PC-3 (cell line): ENCODE measurements around the gene RPL19. TPM values are rescaled to one million over a fixed set of nuclear protein-coding genes. Genes with fewer than 3 reads are reported as not detected.

ENCODE experiments used
- ATAC-seq: fragments of 200-7000 bp; cut with Tn5 transposase; 2 replicates; pipeline ENCODE4 v1.9.1; 2020; ENCODE audit warnings: mild to moderate bottlenecking, moderate library complexity
- BruUV-seq: library from RNA; stranded (reverse); fragments of 400-500 nt; replicated peaks from 2 replicates; lab custom pipeline; 2021; lab: Mats Ljungman, UMichigan
- CTCF ChIA-PET: fragments of 300-600 bp; sonication (Branson Sonifier 250); formaldehyde crosslinking; loops from one replicate; lab custom pipeline; 2022; ENCODE audit warnings: antibody characterized with exemption; lab: Charles Lee
- POLR2A ChIA-PET: fragments of 300-600 bp; sonication (Branson Sonifier 250); formaldehyde crosslinking; loops from one replicate; lab custom pipeline; 2022; ENCODE audit warnings: antibody characterized with exemption; ENCODE audit not compliant: unreplicated experiment; lab: Charles Lee
- DNase-seq: peaks from one replicate; pipeline ENCODE4 v3.0.0-alpha.2; 2015
- H2AFZ ChIP-seq: fragments of 300-600 bp; sonication (generic); 2 replicates; pipeline ENCODE4 v1.6.0; 2016; ENCODE audit warnings: antibody characterized with exemption, low read length
- H3F3A ChIP-seq: fragments of 300-600 bp; sonication (generic); one replicate; pipeline ENCODE4 v1.6.0; 2017; ENCODE audit warnings: antibody characterized with exemption, low read length, control low read depth, mild to moderate bottlenecking; ENCODE audit not compliant: unreplicated experiment
- H3K27ac ChIP-seq: fragments of 300-600 bp; sonication (generic); 2 replicates; pipeline ENCODE4 v1.5.1; 2016; ENCODE audit warnings: mild to moderate bottlenecking, low read length
- H3K27me3 ChIP-seq: fragments of 300-600 bp; sonication (generic); 2 replicates; pipeline ENCODE4 v1.6.1; 2016; ENCODE audit warnings: low read length, mixed read lengths
- H3K36me3 ChIP-seq: fragments of 300-600 bp; sonication (generic); 2 replicates; pipeline ENCODE4 v1.6.1; 2016; ENCODE audit warnings: low read depth, mixed run types, low read length, mixed read lengths
- H3K4me1 ChIP-seq: fragments of 300-600 bp; sonication (generic); 2 replicates; pipeline ENCODE4 v1.5.1; 2016; ENCODE audit warnings: low read length; ENCODE audit not compliant: insufficient read depth
- H3K4me2 ChIP-seq: fragments of 300-600 bp; sonication (generic); 2 replicates; pipeline ENCODE4 v1.6.0; 2016; ENCODE audit warnings: low read length
- H3K4me3 ChIP-seq: fragments of 300-600 bp; sonication (generic); 2 replicates; pipeline ENCODE4 v1.5.1; 2016; ENCODE audit warnings: mild to moderate bottlenecking, low read length, mixed read lengths
- H3K79me2 ChIP-seq: fragments of 300-600 bp; sonication (generic); 2 replicates; pipeline ENCODE4 v1.6.1; 2017; ENCODE audit warnings: low read length, mixed read lengths
- H3K9ac ChIP-seq: fragments of 300-600 bp; sonication (generic); 2 replicates; pipeline ENCODE4 v1.6.0; 2016; ENCODE audit warnings: mild to moderate bottlenecking, low read length
- H3K9me2 ChIP-seq: fragments of 300-600 bp; sonication (generic); replicated peaks from 2 replicates; pipeline ENCODE4 v1.6.1; 2016; ENCODE audit warnings: mixed run types, low read length, mixed read lengths
- H3K9me3 ChIP-seq: fragments of 300-600 bp; sonication (generic); 2 replicates; pipeline ENCODE4 v1.6.1; 2016; ENCODE audit warnings: low read length, mixed read lengths
- H4K20me1 ChIP-seq: fragments of 300-600 bp; sonication (generic); 2 replicates; pipeline ENCODE4 v1.6.1; 2016; ENCODE audit warnings: low read length, mixed read lengths
- CTCF ChIP-seq: fragments of 300-600 bp; sonication (generic); conservative IDR thresholded peaks from 2 replicates; pipeline ENCODE4 v1.5.1; 2017; ENCODE audit warnings: antibody characterized with exemption, low read depth, mild to moderate bottlenecking, low read length
- EZH2 ChIP-seq: fragments of 300-600 bp; sonication (generic); IDR thresholded peaks from one replicate; pipeline ENCODE4 v1.6.1; 2017; ENCODE audit warnings: antibody characterized with exemption, mild to moderate bottlenecking, low read length; ENCODE audit not compliant: unreplicated experiment
- EZH2phosphoT487 ChIP-seq: fragments of 300-600 bp; sonication (generic); IDR thresholded peaks from 2 replicates; pipeline ENCODE4 v1.6.1; 2018; ENCODE audit warnings: mild to moderate bottlenecking, antibody characterized with exemption, low read length, borderline replicate concordance
- intact Hi-C: fragments of 100-400 bp; cut with micrococcal nuclease; formaldehyde crosslinking; loops from 2 replicates; pipeline ENCODE4 v1.9.0; 2023
- total RNA-seq: library from RNA; depleted of rRNA; stranded (reverse); fragments of >200 nt; gene quantifications from 2 replicates; pipeline ENCODE4 v1.2.3, GENCODE V29; 2014

Gene RPL19
- total RNA-seq, 1 experiment from 2014 or later = 2,509 TPM

DNA sequence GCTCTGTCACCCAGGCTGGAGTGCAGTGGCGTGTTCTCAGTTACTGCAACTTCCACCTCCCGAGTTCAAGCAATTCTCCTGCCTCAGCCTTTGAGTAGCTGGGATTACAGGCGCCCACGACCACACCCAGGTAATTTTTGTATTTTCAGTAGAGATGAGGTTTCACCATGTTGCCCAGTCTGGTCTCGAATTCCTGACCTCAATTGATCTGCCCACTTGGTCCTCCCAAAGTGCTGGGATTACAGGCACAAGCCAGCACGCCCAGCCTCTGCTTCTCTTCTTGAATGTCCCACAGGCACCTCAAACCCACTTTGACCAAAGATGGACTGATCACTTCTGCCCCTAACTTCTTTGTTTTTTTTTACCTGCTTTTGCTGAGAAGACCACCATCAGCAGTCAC, 29.5 kb upstream of the RPL19 start:
- no peaks in the 10 kb centered on the region for H3K79me2 ChIP-seq
- no peaks in the 10 kb centered on the region for H3F3A ChIP-seq
- H3K27me3 ChIP-seq = no peaks in the 10 kb centered on the region
- no peaks in the 10 kb centered on the region for H3K9me3 ChIP-seq
- no peak overlapping the region for H3K27ac ChIP-seq
- no peak overlapping the region for H3K4me2 ChIP-seq
- no peaks in the 10 kb centered on the region for H3K9me2 ChIP-seq
- no peak overlapping the region for H2AFZ ChIP-seq
- ATAC-seq = no peak
- DNase-seq = no peak
- POLR2A ChIA-PET = no interaction called here
- H4K20me1 ChIP-seq = no peaks in the 10 kb centered on the region
- BruUV-seq = no TSS peak
- no peaks in the 10 kb centered on the region for H3K36me3 ChIP-seq
- TF ChIP-seq CTCF (no peak), EZH2phosphoT487 (no peak), EZH2 (no peak)
- H3K9ac ChIP-seq = no peak overlapping the region
- intact Hi-C loops = no loop called here
- no peak overlapping the region for H3K4me3 ChIP-seq
- H3K4me1 ChIP-seq = no peaks in the 10 kb centered on the region
- CTCF ChIA-PET = no interaction called here

GRCh38 chr17:39171933-39172332, 28.1 kb upstream of the RPL19 start:
- BruUV-seq = no TSS peak

More at GRCh38 chr17:39171933-39172332, 28.1 kb upstream of the RPL19 start:
- Histone ChIP-seq H3K4me3 (no peak overlapping the region), H3K9me2 (no peaks in the 10 kb centered on the region), H3K27ac (no peak overlapping the region), H3K9ac (no peak overlapping the region), H3K36me3 (0 out of 2 replicates have a peak, but pooled peaks cover 3% of the 10 kb centered on the region), H3K4me1 (no peaks in the 10 kb centered on the region), H3K9me3 (no peaks in the 10 kb centered on the region), H4K20me1 (no peaks in the 10 kb centered on the region), H3F3A (no peaks in the 10 kb centered on the region), H3K79me2 (no peaks in the 10 kb centered on the region), H2AFZ (no peak overlapping the region), H3K4me2 (no peak overlapping the region), H3K27me3 (no peaks in the 10 kb centered on the region)
- no peak for TF ChIP-seq EZH2
- no peak for TF ChIP-seq EZH2phosphoT487
- TF ChIP-seq CTCF = no peak
- CTCF ChIA-PET = no interaction called here
- DNase-seq (no peak), ATAC-seq (no peak)
- intact Hi-C loops = no loop called here
- POLR2A ChIA-PET = no interaction called here
